Stimulated activated CD8-positive, alpha-beta memory T cell treated with anti-CD3 and anti-CD28 coated beads, Interleukin-4, amount 100 ng/mL, for 4 hours (primary cell): ENCODE results near the gene RAPGEF1.
"Not testable (repeated sequence)": the region's sequence is repeated elsewhere in the genome, so short reads cannot be mapped to it uniquely, and the experiment has no call there.

Experiments used
- DNase-seq, 2 donors: peaks; one replicate each; pipeline ENCODE4 v3.0.0-alpha.2; 2020; ENCODE audit warnings: low read depth in 2 of 2, low spot score in 1 of 2

The RAPGEF1 gene

DNA sequence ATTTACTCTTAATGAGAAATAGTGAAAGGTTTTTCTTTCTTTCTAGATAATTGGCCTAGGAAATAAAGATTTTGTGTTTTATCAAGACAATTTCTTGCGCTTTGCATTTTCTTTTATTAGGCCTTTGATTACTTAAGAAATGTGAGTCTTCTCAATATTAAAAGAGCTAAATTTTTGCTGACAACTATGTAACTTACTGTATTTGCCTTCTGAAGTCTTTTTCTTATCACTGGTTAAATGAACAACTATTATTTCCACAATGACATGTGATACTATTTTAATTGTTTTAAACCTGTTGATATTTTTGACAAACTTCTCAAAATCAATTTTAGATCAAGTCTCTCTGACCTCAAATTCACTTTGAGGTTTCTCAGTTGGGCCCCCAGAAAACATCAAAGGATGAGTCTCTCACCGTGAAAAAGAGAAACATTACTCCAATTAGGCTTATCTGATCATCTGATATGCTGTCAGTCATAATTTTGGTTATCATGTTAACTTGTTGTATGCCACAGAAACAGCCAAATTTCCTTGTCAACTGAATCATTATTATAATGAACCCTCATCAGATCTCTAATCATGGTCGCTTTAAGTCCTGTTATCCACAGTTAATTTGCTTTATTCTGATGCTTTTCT, 48.8 kb downstream of the RAPGEF1 start:
- no peak for DNase-seq

DNA sequence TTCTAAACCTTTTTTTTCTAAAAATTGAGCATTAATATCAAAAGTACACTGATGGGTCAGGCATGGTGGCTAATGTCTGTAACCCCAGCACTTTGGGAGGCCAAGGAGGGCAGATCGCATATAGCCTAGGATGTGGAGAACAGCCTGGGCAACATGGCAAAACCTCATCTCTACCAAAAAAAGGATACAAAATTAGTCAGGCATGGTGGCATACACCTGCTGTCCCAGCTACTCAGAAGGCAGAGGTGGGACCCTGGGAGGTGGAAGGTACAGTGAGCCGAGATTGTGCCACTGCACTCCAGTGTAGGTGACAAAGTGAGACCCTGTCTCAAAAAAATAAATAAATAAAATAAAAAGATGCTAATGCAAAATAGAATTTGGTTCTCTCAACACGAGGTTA, 49.4 kb downstream of the RAPGEF1 start:
- no peak for DNase-seq

- no peak for DNase-seq
These were observed 51.5 kb downstream of the RAPGEF1 start for GRCh38 chr9:131688377-131688776.

- DNase-seq, result no peak
These were observed 53.8 kb downstream of the RAPGEF1 start for GRCh38 chr9:131685753-131686706.

DNA sequence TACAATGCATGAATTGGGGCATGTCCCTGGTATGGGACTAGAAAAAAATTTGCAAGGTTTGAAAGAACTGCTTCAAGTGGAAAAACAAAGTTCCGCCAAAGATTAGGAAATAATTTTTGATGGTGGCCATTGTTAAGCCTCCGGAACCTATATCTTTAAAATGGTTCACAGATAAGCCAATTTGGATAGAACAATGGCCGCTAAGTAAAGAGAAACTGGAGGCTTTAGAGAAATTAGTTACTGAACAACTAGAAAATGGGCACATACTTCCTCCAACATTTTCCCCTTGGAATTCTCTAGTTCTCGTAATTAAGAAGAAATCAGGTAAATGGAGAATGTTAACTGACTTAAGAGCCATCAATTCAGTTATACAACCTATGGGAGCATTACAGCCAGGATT, 56.8 kb downstream of the RAPGEF1 start:
- DNase-seq, result not testable (repeated sequence)

DNA sequence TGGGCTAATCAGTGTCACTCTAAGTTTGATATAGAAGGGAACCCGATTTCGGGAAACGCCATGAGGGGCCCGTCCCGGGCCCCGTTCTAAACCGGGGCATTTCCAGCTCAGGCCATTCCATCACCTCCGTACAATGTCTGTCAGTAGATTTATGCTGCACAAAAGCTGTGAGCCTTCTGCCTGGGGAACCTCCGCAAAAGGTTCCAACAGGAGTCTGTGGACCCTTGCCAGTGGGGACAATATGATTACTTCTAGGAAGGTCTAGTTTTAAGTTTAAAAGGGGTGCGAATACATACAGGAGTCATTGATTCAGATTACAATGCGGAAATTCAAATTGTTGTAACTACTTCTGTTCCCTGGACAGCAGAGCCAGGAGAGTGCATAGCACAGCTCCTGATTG, 57.6 kb downstream of the RAPGEF1 start:
- DNase-seq, result no peak

DNA sequence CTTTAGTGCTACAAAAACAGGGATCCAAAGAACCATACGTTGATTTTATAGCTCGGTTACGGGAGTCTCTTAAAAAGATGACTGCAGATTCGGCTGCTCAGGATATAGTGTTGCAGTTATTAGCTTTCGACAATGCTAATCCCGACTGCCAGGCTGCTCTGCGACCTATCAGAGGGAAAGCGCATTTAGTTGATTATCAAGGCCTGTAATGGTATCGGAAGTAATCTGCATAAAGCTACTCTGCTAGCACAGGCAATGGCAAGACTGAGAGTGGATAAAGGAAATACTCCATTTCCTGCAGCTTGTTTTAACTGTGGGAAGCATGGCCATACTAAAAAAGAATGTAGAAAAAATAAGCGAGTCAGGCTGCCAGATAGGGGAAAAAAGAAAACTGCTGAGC, 58.0 kb downstream of the RAPGEF1 start:
- not testable (repeated sequence) for DNase-seq

DNA sequence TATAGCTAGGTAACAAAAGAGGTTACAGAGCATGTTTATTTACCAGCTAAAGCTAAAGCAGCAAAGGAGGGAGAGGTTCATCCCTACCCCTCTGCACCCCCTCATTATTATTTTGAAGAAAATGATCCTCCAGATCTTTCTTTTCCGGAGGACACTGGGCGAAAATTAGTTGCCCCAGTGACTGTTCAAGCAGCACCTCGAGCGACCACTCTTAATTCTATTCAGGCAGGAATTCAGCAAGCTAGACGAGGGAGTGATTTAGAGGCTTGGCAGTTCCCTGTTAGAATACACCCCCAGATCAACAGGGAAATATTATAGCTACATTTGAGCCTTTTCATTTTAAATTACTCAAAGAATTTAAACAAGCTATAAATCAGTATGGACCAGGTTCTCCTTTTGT, 58.8 kb downstream of the RAPGEF1 start:
- DNase-seq, result not testable (repeated sequence)

DNA sequence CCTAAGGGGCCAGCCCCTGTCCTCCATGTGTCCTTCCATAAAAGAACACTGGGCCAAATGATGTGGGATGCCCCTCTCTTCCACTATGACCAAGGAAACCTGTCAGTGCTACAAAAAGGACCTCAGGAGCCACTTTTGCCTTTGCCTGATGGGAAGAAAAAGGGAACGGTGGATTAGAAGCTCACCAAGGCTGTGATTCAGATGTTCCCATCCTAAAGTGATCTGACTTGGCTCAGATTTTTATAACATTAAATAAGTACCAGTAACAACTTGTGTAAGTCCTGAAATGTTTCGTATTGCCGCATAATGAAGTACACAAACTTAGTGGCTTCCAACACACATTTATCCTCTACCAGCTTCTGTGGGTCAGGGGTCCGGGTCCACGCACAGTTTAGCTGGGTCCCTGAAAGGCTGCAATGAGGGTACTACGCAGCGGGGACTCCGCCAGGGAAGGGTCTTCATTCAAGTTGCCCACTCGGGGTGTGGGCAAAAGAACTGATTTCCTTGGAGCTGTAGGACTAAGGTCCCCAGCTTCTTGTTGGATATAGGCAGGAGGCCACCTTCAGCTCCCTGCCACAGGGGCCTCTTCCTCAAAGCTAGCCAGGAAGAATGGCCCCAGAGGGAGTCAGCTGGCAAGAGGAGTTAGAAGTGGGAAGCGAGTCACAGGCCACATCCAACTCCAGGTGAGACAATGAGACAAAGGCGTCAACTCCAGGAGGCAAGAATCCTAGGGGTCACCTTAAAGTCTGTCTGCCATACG, 60.4 kb downstream of the RAPGEF1 start:
- no peak for DNase-seq

GRCh38 chr9:131678499-131679111, 61.3 kb downstream of the RAPGEF1 start:
- DNase-seq, result peak; percentile 43 to 80

- DNase-seq, result no peak
These were observed 62.3 kb downstream of the RAPGEF1 start for GRCh38 chr9:131677444-131678180.

DNA sequence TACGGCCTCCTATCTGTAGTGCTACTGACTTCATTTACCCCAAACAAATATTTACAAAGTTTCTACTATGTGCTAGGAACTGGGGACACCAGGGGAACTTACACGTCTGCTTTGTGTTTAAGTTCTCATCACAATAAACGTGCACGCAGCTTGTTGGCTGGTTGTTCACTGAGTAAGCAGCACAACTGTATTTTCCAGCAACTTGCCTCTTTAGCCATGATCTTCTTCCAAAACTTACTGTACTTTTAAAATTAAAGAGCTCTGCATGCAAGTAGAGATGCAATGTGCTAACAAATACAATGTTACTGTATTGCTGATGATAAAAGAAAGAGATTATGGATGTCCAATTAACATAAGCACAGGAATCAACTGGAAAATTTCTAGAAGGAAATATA, 62.8 kb downstream of the RAPGEF1 start:
- no peak for DNase-seq

DNA sequence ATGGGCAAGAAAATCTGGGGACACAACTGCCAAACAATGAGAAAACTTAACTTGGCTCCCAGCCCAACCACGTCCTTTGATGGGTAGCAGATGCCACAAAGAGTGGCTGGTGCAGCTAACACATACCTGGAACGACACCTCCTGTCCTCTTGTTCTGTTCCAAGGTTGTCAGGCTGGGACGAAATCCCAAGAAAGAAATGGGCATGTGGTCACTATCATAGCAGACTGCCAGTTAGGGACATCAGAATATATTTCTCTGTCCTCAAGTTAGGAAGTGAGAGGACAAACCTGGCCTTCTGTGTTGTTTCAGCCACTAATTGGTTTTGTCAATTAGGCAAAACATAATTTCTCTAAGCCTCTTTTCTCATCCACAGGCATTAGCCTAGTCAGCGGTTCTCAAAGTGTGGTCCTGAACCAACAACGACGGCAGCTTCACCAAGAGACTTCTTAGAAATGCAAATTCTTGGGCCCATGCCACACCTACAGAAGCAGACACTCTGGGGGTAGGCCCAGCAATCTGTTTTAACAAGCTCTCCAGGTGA, 63.4 kb downstream of the RAPGEF1 start:
- no peak for DNase-seq

DNA sequence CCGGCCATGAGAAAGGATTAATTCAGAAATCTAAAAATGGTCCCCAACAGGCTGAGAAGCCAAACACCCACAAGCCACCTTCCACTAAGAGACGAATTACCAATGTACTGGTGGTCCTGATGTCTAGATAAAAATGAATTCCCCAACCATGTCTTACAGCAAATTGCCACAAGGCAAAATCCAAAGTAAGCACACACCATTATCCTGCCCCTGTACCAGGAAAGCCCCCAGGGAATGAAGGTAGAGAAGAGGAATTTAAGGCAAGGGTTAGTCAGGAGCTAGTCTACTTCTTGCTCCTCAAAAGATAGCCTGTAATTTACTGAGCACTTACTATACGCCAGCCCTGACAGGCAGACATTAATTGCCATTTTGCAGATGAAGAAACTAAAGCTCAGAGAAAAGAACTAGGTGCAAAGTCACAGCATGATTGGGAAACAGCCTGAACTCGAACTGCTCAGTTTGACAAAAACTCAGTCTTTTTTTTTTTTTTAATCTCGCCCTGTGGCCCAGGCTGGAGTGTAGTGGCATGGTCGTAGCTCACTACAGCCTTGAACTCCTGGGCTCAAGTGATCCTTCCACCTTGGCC, 64.3 kb downstream of the RAPGEF1 start:
- no peak for DNase-seq

DNA sequence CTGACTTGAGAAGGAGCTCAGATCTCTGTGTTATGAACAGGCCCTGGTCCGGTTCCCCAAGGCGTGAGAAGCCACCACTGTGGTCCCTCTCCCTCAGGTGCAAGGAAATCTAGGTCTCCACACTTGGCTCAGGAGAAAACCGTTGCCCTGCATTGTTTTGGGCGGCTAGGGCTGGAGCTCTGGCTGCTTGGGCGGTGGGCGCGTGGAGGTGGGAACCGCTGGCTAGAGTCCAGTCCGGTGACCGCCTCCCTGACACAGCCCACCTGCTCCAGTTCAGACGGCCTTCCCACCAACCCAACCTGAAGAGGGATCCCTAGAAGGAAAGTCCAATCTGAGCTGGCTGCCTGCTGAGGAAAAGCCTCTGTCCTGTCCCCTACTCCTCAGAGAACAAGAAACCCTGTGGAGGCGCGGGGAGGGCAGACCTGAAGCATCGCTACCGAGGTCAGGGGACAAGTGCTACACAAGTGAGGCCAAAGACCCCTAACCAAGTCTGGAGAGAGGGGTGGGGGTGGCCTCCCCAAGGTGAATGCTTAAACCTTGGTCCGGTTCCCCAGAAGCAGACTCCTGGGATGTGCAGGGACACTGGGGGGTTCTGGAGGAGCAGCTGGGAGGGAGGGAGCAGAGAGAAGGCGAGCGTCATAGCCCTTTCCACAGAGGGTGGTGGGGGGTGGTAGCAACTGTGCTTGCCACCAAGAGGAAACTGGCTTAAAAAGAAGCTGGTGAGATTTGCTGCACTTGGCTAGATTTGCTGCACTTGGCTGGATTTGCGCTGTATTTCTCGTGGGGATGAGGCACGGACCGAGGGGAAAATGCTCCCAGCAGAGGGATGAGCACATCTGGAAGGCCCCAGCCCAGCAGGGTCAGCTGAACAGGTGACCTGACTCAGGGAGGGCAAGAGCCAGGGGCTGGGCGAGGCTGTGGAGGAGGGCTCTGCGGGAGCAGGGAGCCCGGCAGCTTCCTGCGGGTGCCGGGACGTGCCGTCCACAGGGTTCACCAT, 65.2 kb downstream of the RAPGEF1 start:
- DNase-seq, result no peak

DNA sequence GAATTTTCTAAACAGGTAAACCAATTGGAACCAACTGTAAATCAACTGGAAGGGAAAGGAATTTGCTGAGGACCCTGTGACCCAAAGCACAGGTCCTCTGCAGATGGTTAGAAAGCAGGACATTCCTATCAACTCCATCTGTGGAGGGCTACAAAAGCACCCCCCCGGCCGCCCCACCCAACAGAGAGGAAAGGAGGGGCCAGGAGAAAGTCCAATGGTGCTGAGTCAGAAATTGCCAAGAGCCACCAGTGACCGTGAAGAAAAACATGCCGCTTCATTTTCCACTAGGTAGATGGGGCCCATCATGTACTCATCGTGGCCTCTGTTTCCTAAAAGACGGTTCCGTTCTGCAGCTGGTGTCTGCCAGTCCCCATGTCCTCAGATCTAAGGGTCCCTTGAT, 66.3 kb downstream of the RAPGEF1 start:
- no peak for DNase-seq

DNA sequence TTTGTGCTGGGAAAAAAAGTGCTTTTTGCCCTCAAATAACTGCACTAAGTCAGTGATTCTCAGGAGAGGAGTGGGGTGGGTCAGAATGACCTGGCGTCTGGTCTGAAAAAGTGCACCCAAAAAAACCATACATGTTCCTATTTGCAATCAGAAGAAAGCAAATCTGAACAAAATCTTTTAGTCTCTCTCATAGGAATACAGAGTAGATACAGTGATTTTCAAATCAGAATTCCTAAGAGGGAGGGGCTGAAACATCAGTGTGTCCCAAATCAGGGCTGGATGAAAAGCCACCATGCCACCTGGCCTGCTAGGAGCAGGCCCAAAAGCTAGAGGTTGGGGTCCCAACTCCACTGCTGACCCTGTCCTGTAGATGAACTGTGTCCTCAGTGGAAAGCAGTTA, 66.8 kb downstream of the RAPGEF1 start:
- no peak for DNase-seq

DNA sequence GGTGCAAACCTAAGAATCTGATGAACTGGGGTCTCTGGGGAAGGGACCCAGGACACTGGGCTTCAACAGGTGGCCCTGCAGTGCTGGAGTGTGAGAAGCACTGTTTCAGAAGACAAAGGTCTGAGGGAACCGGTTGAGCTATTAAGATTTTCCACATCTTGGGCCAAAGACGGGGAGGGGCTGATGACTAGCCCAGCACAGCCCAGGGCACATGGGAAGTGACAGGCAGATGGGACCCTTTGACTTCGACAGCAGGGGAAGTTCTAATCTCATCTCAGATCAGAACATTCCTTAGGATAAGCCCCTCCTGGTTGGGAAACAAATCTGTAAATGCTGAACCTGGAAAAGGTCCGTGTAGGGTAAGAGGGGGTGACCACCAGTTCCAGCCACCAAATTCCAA, 67.4 kb downstream of the RAPGEF1 start:
- no peak for DNase-seq

GRCh38 chr9:131671133-131671520, 68.7 kb downstream of the RAPGEF1 start:
- no peak for DNase-seq
